ENCODE data around the gene FAM89A. TPM values are rescaled to one million over a fixed set of nuclear protein-coding genes. Genes with fewer than 3 reads are reported as not detected.

FAM89A gene
- total RNA-seq, 1 experiment from 2014 or later = 7.5 TPM

DNA sequence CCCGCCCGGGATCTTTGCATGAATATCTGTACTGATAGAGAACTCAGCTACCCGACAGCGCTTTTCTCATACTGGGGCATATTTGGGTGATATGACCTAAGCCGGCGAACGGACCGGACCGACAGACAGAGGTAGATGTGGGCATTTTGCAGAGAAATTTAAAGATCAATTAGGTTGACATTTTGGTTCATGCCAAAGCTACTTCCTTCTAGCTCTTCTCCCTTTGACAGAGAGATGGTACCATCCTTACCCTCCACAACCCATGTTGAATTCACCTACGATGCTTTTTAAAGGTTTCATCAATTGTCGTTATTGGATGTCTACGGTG lies 60.7 kb downstream of the FAM89A start:
- H3K9me3 ChIP-seq (ENCODE audit: low read length) = no peaks in the 10 kb centered on the region
- peaks cover 22% of the 10 kb centered on the region for H3K36me3 ChIP-seq (ENCODE audit: low read depth, low read length)
- H3K27me3 ChIP-seq (ENCODE audit: low read length) = no peaks in the 10 kb centered on the region
- H3K27ac ChIP-seq (ENCODE audit: low read length) = no peak overlapping the region
- H3F3A ChIP-seq (ENCODE audit: low read length, unreplicated experiment) = no peaks in the 10 kb centered on the region
- H3K4me2 ChIP-seq (ENCODE audit: low read length) = peak overlapping the region; percentile 93
- H3K4me3 ChIP-seq (ENCODE audit: low read length) = peak overlapping the region; percentile 91
- intact Hi-C loops (cut with micrococcal nuclease) = loop anchor here (1.0 to 10.0 kb wide), 5 partner anchors 113 to 355 kb away; partner anchors contain the start of genes COG2, EXOC8 and SPRTN
- DNase-seq (no peak), ATAC-seq (no peak)
- peaks cover 17% of the 10 kb centered on the region for H3K4me1 ChIP-seq (ENCODE audit: insufficient read depth, low read length)
- peaks cover 77% of the 10 kb centered on the region for H3K79me2 ChIP-seq (ENCODE audit: low read length)
- POLR2A ChIA-PET (ENCODE audit: unreplicated experiment) = interaction anchor here (0.5 to 0.6 kb wide), 2 partner anchors 32 to 84 kb away, joined by 3 to 5 read pairs; no protein-coding TSS in a partner anchor
- no peak for TF ChIP-seq EZH2phosphoT487 (IDR thresholded peaks at IDR 0.05; ENCODE audit: borderline replicate concordance, low read length)
- no peak for TF ChIP-seq EZH2 (IDR thresholded peaks at IDR 0.05; ENCODE audit: low read length, unreplicated experiment)
- TF ChIP-seq, protein P1, sequence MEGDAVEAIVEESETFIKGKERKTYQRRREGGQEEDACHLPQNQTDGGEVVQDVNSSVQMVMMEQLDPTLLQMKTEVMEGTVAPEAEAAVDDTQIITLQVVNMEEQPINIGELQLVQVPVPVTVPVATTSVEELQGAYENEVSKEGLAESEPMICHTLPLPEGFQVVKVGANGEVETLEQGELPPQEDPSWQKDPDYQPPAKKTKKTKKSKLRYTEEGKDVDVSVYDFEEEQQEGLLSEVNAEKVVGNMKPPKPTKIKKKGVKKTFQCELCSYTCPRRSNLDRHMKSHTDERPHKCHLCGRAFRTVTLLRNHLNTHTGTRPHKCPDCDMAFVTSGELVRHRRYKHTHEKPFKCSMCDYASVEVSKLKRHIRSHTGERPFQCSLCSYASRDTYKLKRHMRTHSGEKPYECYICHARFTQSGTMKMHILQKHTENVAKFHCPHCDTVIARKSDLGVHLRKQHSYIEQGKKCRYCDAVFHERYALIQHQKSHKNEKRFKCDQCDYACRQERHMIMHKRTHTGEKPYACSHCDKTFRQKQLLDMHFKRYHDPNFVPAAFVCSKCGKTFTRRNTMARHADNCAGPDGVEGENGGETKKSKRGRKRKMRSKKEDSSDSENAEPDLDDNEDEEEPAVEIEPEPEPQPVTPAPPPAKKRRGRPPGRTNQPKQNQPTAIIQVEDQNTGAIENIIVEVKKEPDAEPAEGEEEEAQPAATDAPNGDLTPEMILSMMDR (conservative IDR thresholded peaks at IDR 0.05; ENCODE audit: low read depth, low read length) = no peak
- H3K9ac ChIP-seq (ENCODE audit: low read length) = peak overlapping the region; percentile 88
- peak overlapping the region; percentile 84 for H2AFZ ChIP-seq (ENCODE audit: low read length)
- TSS peak; percentile 71 for BruUV-seq (replicated peaks)
- H4K20me1 ChIP-seq (ENCODE audit: low read length) = no peaks in the 10 kb centered on the region; the same call in 1 of the 2 replicates
- CTCF ChIA-PET = interaction anchor here (1.2 kb wide), 1 partner anchor 182 kb away, joined by 3 read pairs; no protein-coding TSS in a partner anchor
- no peaks in the 10 kb centered on the region for H3K9me2 ChIP-seq (replicated peaks; ENCODE audit: low read length)

DNA sequence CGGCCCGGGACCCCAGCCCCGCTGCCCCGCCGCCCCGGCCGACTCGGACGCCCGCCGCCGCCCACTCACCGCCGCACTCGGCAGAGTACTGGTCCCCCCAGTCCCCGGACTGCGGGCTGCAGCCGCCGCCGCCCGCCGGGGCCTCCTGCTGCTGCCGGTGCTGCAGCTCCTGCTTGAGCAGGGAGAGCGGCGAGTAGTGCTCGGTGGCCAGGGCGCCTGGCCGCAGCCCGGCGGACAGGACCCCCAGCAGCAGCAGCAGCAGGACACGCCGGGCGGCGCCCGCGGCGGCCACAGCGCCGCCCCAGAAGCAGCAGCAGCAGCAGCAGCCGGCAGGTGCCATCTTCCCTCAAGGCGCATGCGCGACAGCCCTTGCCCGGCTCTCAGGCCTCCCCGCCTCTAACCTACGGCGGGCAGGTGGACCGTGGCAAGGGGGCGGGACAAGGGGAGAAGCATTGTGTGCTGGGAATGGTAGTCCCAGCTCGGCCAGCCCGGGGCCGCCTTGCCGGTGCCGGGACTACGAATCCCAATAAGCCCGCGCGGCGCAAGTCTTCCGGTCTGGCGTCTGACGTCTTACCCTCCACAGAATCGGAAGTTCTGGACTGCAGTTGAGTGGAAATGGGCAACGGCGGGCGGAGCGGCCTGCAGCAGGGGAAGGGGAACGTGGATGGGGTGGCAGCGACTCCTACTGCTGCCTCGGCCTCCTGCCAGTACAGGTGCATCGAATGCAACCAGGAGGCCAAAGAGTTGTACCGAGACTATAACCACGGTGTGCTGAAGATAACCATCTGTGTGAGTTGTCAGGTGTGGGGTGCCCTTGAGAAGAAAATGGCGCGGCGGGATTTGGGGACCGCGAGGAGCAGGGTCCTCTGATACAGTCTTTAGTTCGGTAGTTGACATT lies 61.3 kb downstream of the FAM89A start, which contains the start of the genes ARV1 and TTC13:
Gene ARV1, plus strand, starts transcription at position 604 of the 898 bp plus-strand sequence. Its CDS starts 12 bp downstream, at position 616.
Gene TTC13, minus strand, starts transcription at position 371 of the 898 bp plus-strand sequence. Its CDS starts 31 bp downstream, at position 340.
- peak within 1 kb of the TSS; percentile 95 for H3K4me2 ChIP-seq (ENCODE audit: low read length)
- intact Hi-C loops (cut with micrococcal nuclease) = loop anchor here (1.0 to 10.0 kb wide), 5 partner anchors 112 to 356 kb away; partner anchors contain the start of genes COG2, EXOC8 and SPRTN
- no peaks in the 10 kb centered on the region; the same call in 1 of the 2 replicates for H4K20me1 ChIP-seq (ENCODE audit: low read length)
- no peaks in the 10 kb centered on the region for H3K9me2 ChIP-seq (replicated peaks; ENCODE audit: low read length)
- TF ChIP-seq, protein P1 (conservative IDR thresholded peaks at IDR 0.05; ENCODE audit: low read depth, low read length) = peak; percentile 60
- no peak for TF ChIP-seq EZH2phosphoT487 (IDR thresholded peaks at IDR 0.05; ENCODE audit: borderline replicate concordance, low read length)
- H3K4me3 ChIP-seq (ENCODE audit: low read length) = peak within 1 kb of the TSS; percentile 91
- H3F3A ChIP-seq (ENCODE audit: low read length, unreplicated experiment) = no peaks in the 10 kb centered on the region
- no peaks in the 10 kb centered on the region for H3K27me3 ChIP-seq (ENCODE audit: low read length)
- peak; percentile 99 for DNase-seq
- H3K36me3 ChIP-seq (ENCODE audit: low read depth, low read length) = peaks cover 22% of the 10 kb centered on the region
- no peak within 1 kb of the TSS for H3K27ac ChIP-seq (ENCODE audit: low read length)
- H2AFZ ChIP-seq (ENCODE audit: low read length) = peak within 1 kb of the TSS; percentile 84
- CTCF ChIA-PET = interaction anchor here (1.2 kb wide), 1 partner anchor 181 kb away, joined by 3 read pairs; no protein-coding TSS in a partner anchor
- peaks cover 17% of the 10 kb centered on the region for H3K4me1 ChIP-seq (ENCODE audit: insufficient read depth, low read length)
- ATAC-seq = peak; percentile 99
- H3K9me3 ChIP-seq (ENCODE audit: low read length) = no peaks in the 10 kb centered on the region
- peak within 1 kb of the TSS; percentile 88 for H3K9ac ChIP-seq (ENCODE audit: low read length)
- peaks cover 78% of the 10 kb centered on the region for H3K79me2 ChIP-seq (ENCODE audit: low read length)
- no TSS peak for BruUV-seq (replicated peaks)
- POLR2A ChIA-PET (ENCODE audit: unreplicated experiment) = interaction anchor here (0.5 to 0.6 kb wide), 2 partner anchors 32 to 85 kb away, joined by 3 to 5 read pairs; no protein-coding TSS in a partner anchor

Data from PC-3 (cell line).